VCaP (cell line): ENCODE measurements around the gene MS4A2.
A peak's percentile ranks its signal among the peaks of the same experiment; 100 is the strongest.
"Not testable (repeated sequence)": the region's sequence is repeated elsewhere in the genome, so short reads cannot be mapped to it uniquely, and the experiment has no call there.

Experiments
- H3K27ac ChIP-seq: fragments of 450-650 bp; 2 replicates; pipeline ENCODE4 v1.5.1; 2017
- TF ChIP-seq, protein P1 (sequence below): fragments of 450-650 bp; conservative IDR thresholded peaks from 2 replicates; pipeline ENCODE4 v1.5.1; 2017; ENCODE audit warnings: mild to moderate bottlenecking, moderate library complexity

The MS4A2 gene

DNA sequence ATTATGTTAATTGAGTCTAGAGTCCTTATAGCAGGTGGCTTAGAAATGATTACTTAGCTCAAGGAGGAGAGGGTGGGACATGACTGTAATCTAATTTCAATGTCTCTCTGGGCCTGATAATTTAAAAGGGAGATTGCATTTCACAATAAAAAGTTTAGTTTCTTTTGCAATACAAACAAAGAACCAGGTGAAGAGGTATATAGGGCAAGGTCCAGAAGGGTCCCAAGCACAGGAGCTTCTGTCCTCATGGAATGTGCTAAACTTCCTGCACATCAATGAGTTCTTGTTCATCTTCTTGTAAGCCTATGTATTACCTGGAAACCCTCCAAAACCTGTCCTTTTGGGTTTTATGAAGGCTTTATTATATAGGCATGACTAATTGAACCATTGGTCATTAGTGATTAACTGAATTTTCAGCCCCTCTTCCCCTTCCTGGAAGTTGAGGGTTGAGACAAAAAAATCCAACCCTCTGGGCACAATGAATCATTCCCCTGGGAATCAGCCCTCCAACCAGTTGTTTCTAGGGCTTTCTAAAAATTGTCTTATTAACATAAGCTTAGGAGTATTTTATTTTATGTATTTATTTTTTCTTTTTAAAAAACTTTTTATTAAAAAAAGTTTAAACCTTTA is 37.6 kb downstream of the MS4A2 start:
- H3K27ac ChIP-seq: no peak overlapping the region
- TF ChIP-seq, protein P1, sequence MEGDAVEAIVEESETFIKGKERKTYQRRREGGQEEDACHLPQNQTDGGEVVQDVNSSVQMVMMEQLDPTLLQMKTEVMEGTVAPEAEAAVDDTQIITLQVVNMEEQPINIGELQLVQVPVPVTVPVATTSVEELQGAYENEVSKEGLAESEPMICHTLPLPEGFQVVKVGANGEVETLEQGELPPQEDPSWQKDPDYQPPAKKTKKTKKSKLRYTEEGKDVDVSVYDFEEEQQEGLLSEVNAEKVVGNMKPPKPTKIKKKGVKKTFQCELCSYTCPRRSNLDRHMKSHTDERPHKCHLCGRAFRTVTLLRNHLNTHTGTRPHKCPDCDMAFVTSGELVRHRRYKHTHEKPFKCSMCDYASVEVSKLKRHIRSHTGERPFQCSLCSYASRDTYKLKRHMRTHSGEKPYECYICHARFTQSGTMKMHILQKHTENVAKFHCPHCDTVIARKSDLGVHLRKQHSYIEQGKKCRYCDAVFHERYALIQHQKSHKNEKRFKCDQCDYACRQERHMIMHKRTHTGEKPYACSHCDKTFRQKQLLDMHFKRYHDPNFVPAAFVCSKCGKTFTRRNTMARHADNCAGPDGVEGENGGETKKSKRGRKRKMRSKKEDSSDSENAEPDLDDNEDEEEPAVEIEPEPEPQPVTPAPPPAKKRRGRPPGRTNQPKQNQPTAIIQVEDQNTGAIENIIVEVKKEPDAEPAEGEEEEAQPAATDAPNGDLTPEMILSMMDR: no peak

DNA sequence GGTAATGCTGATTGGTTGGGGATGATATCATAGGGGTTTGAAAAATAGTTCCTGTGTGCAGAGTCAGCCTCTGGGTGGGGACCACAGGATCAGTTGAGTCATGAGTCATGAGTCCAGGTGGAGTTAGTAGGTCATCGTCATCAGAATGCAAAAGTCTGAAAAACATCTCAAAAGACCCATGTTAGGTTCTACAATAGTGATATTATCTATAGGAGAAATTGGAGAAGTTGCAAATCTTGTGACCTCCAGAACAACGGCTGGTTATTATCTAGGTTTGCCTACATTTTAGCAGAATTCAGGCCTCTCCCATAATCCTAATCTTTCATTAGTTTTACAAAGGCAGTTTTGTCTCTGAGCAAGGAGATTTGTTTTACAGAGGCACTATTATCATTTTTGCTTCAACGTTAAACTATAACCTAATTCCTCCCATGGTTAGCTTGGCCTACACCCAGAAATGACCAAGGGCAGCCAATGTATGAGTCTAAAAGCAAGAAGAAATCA is 38.9 kb downstream of the MS4A2 start:
- H3K27ac ChIP-seq: no peak overlapping the region
- TF ChIP-seq, protein P1: no peak

DNA sequence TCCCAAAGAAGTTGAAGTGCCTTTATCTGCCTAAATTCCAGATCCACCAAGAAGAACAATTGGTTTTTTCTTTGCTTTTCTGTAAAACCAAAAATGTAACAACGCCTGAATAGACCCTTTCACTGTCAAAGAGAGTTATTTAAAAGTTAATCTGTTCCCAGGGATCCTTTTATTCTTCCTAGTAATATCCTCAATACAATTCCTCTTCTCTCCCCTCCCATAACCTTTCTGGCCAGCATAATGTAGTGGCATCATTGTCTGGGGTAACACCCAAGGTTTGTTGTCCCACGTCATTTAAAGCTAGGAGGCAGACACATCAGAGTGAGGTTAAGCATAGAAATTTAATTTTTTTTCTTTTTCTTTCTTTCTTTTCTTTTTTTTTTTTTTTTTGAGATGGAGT is 39.9 kb downstream of the MS4A2 start:
- TF ChIP-seq, protein P1: no peak
- no peak overlapping the region for H3K27ac ChIP-seq

DNA sequence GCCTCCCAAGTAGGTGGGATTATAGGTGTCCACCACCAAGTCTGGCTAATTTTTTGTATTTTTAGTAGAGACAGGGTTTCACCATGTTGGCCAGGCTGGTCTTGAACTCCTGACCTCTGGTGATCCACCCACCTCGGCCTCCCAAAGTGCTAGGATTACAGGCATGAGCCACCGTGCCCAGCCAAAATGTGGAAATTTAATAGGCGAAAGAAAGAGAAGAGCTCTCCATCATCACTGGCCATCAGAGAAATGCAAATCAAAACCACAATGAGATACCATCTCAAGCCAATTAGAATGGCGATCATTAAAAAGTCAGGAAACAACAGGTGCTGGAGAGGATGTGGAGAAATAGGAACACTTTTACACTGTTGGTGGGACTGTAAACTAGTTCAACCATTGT is 40.4 kb downstream of the MS4A2 start:
- not testable (repeated sequence) for H3K27ac ChIP-seq

DNA sequence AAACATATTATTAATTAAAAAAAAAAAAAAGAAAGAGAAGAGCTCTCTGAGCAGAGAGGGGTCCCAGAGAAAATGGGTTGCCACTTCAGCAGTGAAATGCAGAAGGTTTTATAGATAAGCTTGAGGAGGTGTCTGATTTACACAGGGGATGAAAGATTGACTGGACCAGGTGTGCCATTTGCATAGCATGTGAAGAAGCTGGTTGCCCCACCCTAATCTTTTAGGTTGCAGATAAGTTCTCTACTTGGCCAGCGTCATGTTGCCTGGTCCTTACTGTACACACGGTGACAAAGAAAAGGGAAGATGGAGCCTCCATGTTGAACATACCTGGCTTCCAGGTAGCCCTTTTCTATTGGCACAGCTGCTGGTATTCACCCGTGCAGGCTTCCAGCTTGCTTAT is 41.4 kb downstream of the MS4A2 start:
- TF ChIP-seq, protein P1: no peak
- no peak overlapping the region for H3K27ac ChIP-seq

DNA sequence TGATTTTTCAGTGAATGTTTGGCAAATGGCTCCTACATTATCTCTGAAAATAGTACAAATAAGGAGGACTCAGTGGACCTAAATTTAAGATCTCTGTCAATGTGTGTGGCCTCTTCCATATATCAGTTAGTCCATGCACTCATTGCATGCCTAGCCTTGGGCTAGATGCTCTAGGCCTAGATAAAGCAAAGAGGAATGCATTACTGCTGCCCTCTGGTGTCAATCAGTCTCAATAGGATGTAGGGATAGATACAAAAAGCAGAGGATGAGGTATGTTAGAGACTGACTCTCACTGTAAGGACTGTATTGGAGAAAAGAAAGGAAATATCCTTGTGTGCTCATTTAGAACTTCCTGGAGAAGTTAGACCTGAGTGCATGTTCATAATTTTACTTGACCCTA is 42.0 kb downstream of the MS4A2 start:
- H3K27ac ChIP-seq: no peak overlapping the region

GRCh38 chr11:60131912-60132311 is 43.4 kb downstream of the MS4A2 start:
- TF ChIP-seq, protein P1: no peak
- 0 out of 2 replicates have a peak overlapping the region, but pooled peaks have one; percentile 4 for H3K27ac ChIP-seq

More for the DNA sequence above, 42.0 kb downstream of the MS4A2 start:
- TF ChIP-seq, protein P1: peak; percentile 86

DNA sequence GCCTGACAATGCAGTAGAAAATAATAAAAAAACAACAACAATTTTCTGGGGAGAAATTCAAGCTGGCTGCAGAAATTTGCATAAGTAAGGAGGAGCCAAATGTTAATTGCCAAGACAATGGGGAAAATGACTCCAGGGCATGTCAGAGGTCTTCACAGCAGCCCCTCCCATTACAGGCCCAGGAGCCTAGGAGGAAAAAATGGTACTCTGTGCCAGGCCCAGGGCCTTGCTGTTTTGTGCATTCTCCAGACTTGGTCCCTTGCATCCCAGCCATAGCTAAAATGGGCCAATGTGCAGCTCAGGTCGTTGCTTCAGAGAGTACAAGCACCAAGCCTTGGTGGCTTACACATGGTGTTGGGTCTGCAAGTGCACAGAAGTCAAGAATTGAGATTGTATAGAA is 45.5 kb downstream of the MS4A2 start:
- TF ChIP-seq, protein P1: no peak
- no peak overlapping the region for H3K27ac ChIP-seq
